ENCODE data around the gene NEDD9. TPM values are rescaled to one million over a fixed set of nuclear protein-coding genes. Genes with fewer than 3 reads are reported as not detected.

The NEDD9 gene
- total and polyA plus RNA-seq, 2 of the 4 experiments (the other 2 are of a cell fraction): 7.6 to 16.5 TPM

- dilution Hi-C loops (cut with HindIII; ENCODE audit: low sequenced_read_pairs, unreplicated experiment): no loop called here
Observed at GRCh38 chr6:11197175-11197536, 35.3 kb downstream of the NEDD9 start.

More at GRCh38 chr6:11197175-11197536, 35.3 kb downstream of the NEDD9 start:
- ChIA-PET CTCF (no interaction called here), POLR2A (ENCODE audit: unreplicated experiment) (interaction anchor here (0.6 kb wide), 1 partner anchor 60 kb away, joined by 3 read pairs; no protein-coding TSS in a partner anchor)
- TF ChIP-seq MAFK (IDR thresholded peaks at IDR 0.05; ENCODE audit: low read depth, low read length): no peak
- TF ChIP-seq RAD21 (IDR thresholded peaks at IDR 0.05; ENCODE audit: low read length): peak; percentile 4; the same call in 1 of the 2 replicates
- peak; percentile 63; the same call in 1 of the 2 replicates for TF ChIP-seq MAZ (IDR thresholded peaks at IDR 0.05; ENCODE audit: borderline replicate concordance, low read depth, low read length)
- TF ChIP-seq ELK1 (IDR thresholded peaks at IDR 0.05; ENCODE audit: borderline replicate concordance, low read depth, low read length): no peak
- TF ChIP-seq SMC3 (IDR thresholded peaks at IDR 0.05; ENCODE audit: low read depth, low read length): no peak
- no peak for TF ChIP-seq CHD1 (IDR thresholded peaks at IDR 0.05; ENCODE audit: low read depth, low read length)
- TF ChIP-seq CEBPB (IDR thresholded peaks at IDR 0.05; ENCODE audit: low read depth, low read length): peak; percentile 50; the same call in 1 of the 2 replicates
- no peak for TF ChIP-seq NFE2L2 (IDR thresholded peaks at IDR 0.05; ENCODE audit: low read depth, low read length)
- BruUV-seq (replicated peaks): no TSS peak
- H2AFZ ChIP-seq (replicated peaks; ENCODE audit: low read length, poor library complexity): no peak overlapping the region
- peak overlapping the region; percentile 99 for H2AK5ac ChIP-seq (ENCODE audit: low read depth, low read length)
- H2BK20ac ChIP-seq (ENCODE audit: low read depth, low read length): peak overlapping the region; percentile 100
- H3K4ac ChIP-seq (ENCODE audit: low read depth, low read length): peak overlapping the region; percentile 100
- peak overlapping the region; percentile 99 for H4K91ac ChIP-seq (ENCODE audit: insufficient read depth, low read depth, low read length)
- peak overlapping the region; percentile 46; the same call in 1 of the 2 replicates for H3K9ac ChIP-seq (ENCODE audit: low read depth, low read length)
- no CpG with 5 or more reads among the region's 3 CpGs for WGBS, 2 experiments (ENCODE audit: extremely low coverage in 2 of 2, insufficient read length in 1 of 2)
- no peaks in the 10 kb centered on the region for H3K9me3 ChIP-seq (ENCODE audit: control insufficient read depth, insufficient read depth, low read length)
- in situ Hi-C loops (cut with MboI; ENCODE audit: low sequenced_read_pairs): no loop called here
- peak overlapping the region; percentile 100 for H3K23ac ChIP-seq (ENCODE audit: low read depth, low read length)
- H3K4me1 ChIP-seq (ENCODE audit: control insufficient read depth, insufficient read depth, low read length): peaks cover 41% of the 10 kb centered on the region
- peaks cover 31 to 70% of the 10 kb centered on the region in 2 experiments for H3K79me1 ChIP-seq (ENCODE audit: low read depth in 1 of 2, low read length in 2 of 2)
- H4K5ac ChIP-seq (ENCODE audit: low read depth, low read length): peak overlapping the region; percentile 91; the same call in 1 of the 2 replicates
- H3K4me3 ChIP-seq (ENCODE audit: insufficient read depth, low read depth, low read length): no peak overlapping the region
- peaks cover 30% of the 10 kb centered on the region for H3K9me1 ChIP-seq (ENCODE audit: insufficient read depth, low read length)
- H3K18ac ChIP-seq (ENCODE audit: low read depth, low read length): peak overlapping the region; percentile 95
- peak overlapping the region; percentile 97 for H3K14ac ChIP-seq (replicated peaks; ENCODE audit: low read depth, low read length)
- H3K56ac ChIP-seq (ENCODE audit: extremely low read depth, insufficient read depth, low read length): peak overlapping the region; percentile 99
- H4K8ac ChIP-seq (ENCODE audit: low read depth in 2 of 2, low read length in 2 of 2): peak overlapping the region; percentile 92 to 95
- peak overlapping the region; percentile 68 for H3K4me2 ChIP-seq (ENCODE audit: low read depth, low read length)
- peak overlapping the region; percentile 98 for H2BK5ac ChIP-seq (ENCODE audit: low read depth, low read length, poor library complexity, severe bottlenecking)
- no peaks in the 10 kb centered on the region for H3K27me3 ChIP-seq (ENCODE audit: control insufficient read depth, insufficient read depth, low read length)
- peak overlapping the region; percentile 97 for H3K27ac ChIP-seq (ENCODE audit: insufficient read depth, low read length)
- DNase-seq (peak; percentile 88), ATAC-seq (ENCODE audit: low read depth) (peak; percentile 55)
- H3K36me3 ChIP-seq (ENCODE audit: control insufficient read depth, insufficient read depth, low read length): peaks cover 8% of the 10 kb centered on the region; the same call in 1 of the 2 replicates
- H2AK9ac ChIP-seq (replicated peaks; ENCODE audit: low read depth, low read length, poor library complexity): no peak overlapping the region
- peak overlapping the region; percentile 100 for H2BK120ac ChIP-seq (ENCODE audit: low read depth, low read length)
- intact Hi-C loops (cut with micrococcal nuclease): loop anchor here (2.0 kb wide), 1 partner anchor 74 kb away; no protein-coding TSS in a partner anchor
- H2BK15ac ChIP-seq (ENCODE audit: low read depth, low read length): peak overlapping the region; percentile 95; the same call in 2 of the 3 replicates
- peaks cover 4% of the 10 kb centered on the region; the same call in 1 of the 2 replicates for H4K20me1 ChIP-seq (ENCODE audit: insufficient read depth, low read length)

Data from IMR-90 (cell line).